H9 (cell line): ENCODE results near the gene TPSB2. TPM values are rescaled to one million over a fixed set of nuclear protein-coding genes. Genes with fewer than 3 reads are reported as not detected.

Experiments used
- DNase-seq: peaks from one replicate; pipeline ENCODE4 v3.0.0-alpha.2; 2017
- H2AFZ ChIP-seq: one replicate; pipeline ENCODE4 v1.6.1; 2013; ENCODE audit warnings: mild to moderate bottlenecking, low read length, control low read depth, moderate library complexity
- H2AK5ac ChIP-seq: 2 replicates; pipeline ENCODE4 v1.6.1; 2013; ENCODE audit warnings: low read length, control low read depth, mixed read lengths; ENCODE audit not compliant: insufficient read length
- H2BK120ac ChIP-seq: one replicate; pipeline ENCODE4 v1.6.1; 2013; ENCODE audit warnings: low read depth, mild to moderate bottlenecking, low read length, control low read depth, inconsistent platforms; ENCODE audit not compliant: poor library complexity, severe bottlenecking
- H2BK12ac ChIP-seq: 2 replicates; pipeline ENCODE4 v1.6.1; 2013; ENCODE audit warnings: low read length, control low read depth, mixed read lengths, low read depth; ENCODE audit not compliant: insufficient read length
- H2BK15ac ChIP-seq: 2 replicates; pipeline ENCODE4 v1.6.1; 2013; ENCODE audit warnings: low read depth, low read length, control low read depth
- H2BK20ac ChIP-seq: one replicate; pipeline ENCODE4 v1.6.1; 2013; ENCODE audit warnings: low read depth, mild to moderate bottlenecking, low read length, control low read depth, inconsistent platforms; ENCODE audit not compliant: poor library complexity, severe bottlenecking
- H2BK5ac ChIP-seq: 2 replicates; pipeline ENCODE4 v1.6.1; 2013; ENCODE audit warnings: low read length, control low read depth, mixed read lengths; ENCODE audit not compliant: insufficient read length
- H3K14ac ChIP-seq: 2 replicates; pipeline ENCODE4 v1.6.1; 2013; ENCODE audit warnings: low read length, control low read depth; ENCODE audit not compliant: insufficient read depth
- H3K18ac ChIP-seq: 2 replicates; pipeline ENCODE4 v1.6.1; 2013; ENCODE audit warnings: low read depth, mild to moderate bottlenecking, mixed read lengths, low read length, control low read depth; ENCODE audit not compliant: insufficient read length
- H3K23ac ChIP-seq: 2 replicates; pipeline ENCODE4 v1.6.1; 2013; ENCODE audit warnings: low read length, control low read depth, mixed read lengths, low read depth; ENCODE audit not compliant: insufficient read length
- H3K23me2 ChIP-seq: 2 replicates; pipeline ENCODE4 v1.6.1; 2013; ENCODE audit warnings: low read depth, mild to moderate bottlenecking, mixed read lengths, low read length, control low read depth; ENCODE audit not compliant: insufficient read length, poor library complexity, severe bottlenecking
- H3K27ac ChIP-seq: 2 replicates; pipeline ENCODE4 v1.5.1; 2013; ENCODE audit warnings: low read length, control low read depth, mixed read lengths, low read depth; ENCODE audit not compliant: insufficient read length
- H3K27me3 ChIP-seq: 2 replicates; pipeline ENCODE4 v1.6.1; 2013; ENCODE audit warnings: low read length, control low read depth, inconsistent platforms; ENCODE audit not compliant: insufficient read depth
- H3K4ac ChIP-seq: 2 replicates; pipeline ENCODE4 v1.6.1; 2013; ENCODE audit warnings: low read depth, mild to moderate bottlenecking, control low read depth, inconsistent platforms, low read length, moderate library complexity
- H3K4me1 ChIP-seq: 2 replicates; pipeline ENCODE4 v1.6.1; 2013; ENCODE audit warnings: low read length, control low read depth, inconsistent platforms; ENCODE audit not compliant: insufficient read depth
- H3K4me2 ChIP-seq: 2 replicates; pipeline ENCODE4 v1.6.1; 2013; ENCODE audit warnings: low read length, control low read depth, mixed read lengths; ENCODE audit not compliant: insufficient read length, insufficient read depth
- H3K56ac ChIP-seq: 2 replicates; pipeline ENCODE4 v1.6.1; 2013; ENCODE audit warnings: low read depth, mild to moderate bottlenecking, mixed read lengths, low read length, control low read depth; ENCODE audit not compliant: insufficient read length
- H3K79me1 ChIP-seq: 2 replicates; pipeline ENCODE4 v1.6.1; 2013; ENCODE audit warnings: low read depth, mild to moderate bottlenecking, moderate library complexity, low read length, control low read depth, inconsistent platforms; ENCODE audit not compliant: insufficient read depth, poor library complexity, severe bottlenecking
- H3K79me2 ChIP-seq: 2 replicates; pipeline ENCODE4 v1.6.1; 2013; ENCODE audit warnings: low read length, control low read depth, inconsistent platforms; ENCODE audit not compliant: insufficient read depth
- H3K9ac ChIP-seq: 2 replicates; pipeline ENCODE4 v1.6.1; 2013; ENCODE audit warnings: low read length, control low read depth, mixed read lengths; ENCODE audit not compliant: insufficient read length; ENCODE audit errors: extremely low read depth
- H3K9me3 ChIP-seq: one replicate; pipeline ENCODE4 v1.6.1; 2013; ENCODE audit warnings: low read depth, low read length, inconsistent platforms; ENCODE audit not compliant: control insufficient read depth
- H3T11ph ChIP-seq: one replicate; pipeline ENCODE4 v1.6.1; 2013; ENCODE audit warnings: mild to moderate bottlenecking, low read length, control low read depth, inconsistent platforms
- H4K20me1 ChIP-seq: one replicate; pipeline ENCODE4 v1.6.1; 2013; ENCODE audit not compliant: control insufficient read depth, insufficient read length, insufficient read depth
- H4K5ac ChIP-seq: 2 replicates; pipeline ENCODE4 v1.6.1; 2013; ENCODE audit warnings: low read depth, mild to moderate bottlenecking, mixed read lengths, low read length, control low read depth; ENCODE audit not compliant: insufficient read length
- H4K8ac ChIP-seq: replicated peaks from 2 replicates; pipeline ENCODE4 v1.6.1; 2013; ENCODE audit warnings: low read length, control low read depth, mixed read lengths, low read depth; ENCODE audit not compliant: insufficient read length
- H4K91ac ChIP-seq: 2 replicates; pipeline ENCODE4 v1.6.1; 2013; ENCODE audit warnings: low read depth, mild to moderate bottlenecking, moderate library complexity, mixed read lengths, low read length, control low read depth; ENCODE audit not compliant: insufficient read length
- H3K27ac Mint-ChIP-seq, 3 experiments: 2 replicates in 2 of 3; 3 replicates in 1 of 3; pipeline ENCODE4 v1.8.0; 2020 to 2021; ENCODE audit warnings: mixed read lengths in 3 of 3, mild to moderate bottlenecking in 1 of 3, moderate library complexity in 1 of 3
- H3K27me3 Mint-ChIP-seq: 2 replicates; pipeline ENCODE4 v1.8.0; 2021; ENCODE audit warnings: low read depth, mild to moderate bottlenecking, moderate library complexity, mixed read lengths
- H3K36me3 Mint-ChIP-seq, 3 experiments: 2 replicates in 2 of 3; 3 replicates in 1 of 3; pipeline ENCODE4 v1.8.0; 2020 to 2021; ENCODE audit warnings: low read depth in 3 of 3, mixed read lengths in 3 of 3; ENCODE audit not compliant: insufficient read depth in 1 of 3
- H3K4me1 Mint-ChIP-seq, 2 experiments: 2 replicates each; pipeline ENCODE4 v1.8.0; 2020; ENCODE audit warnings: mixed read lengths in 2 of 2
- H3K4me3 Mint-ChIP-seq, 2 experiments: 2 replicates in 1 of 2; 3 replicates in 1 of 2; pipeline ENCODE4 v1.8.0; 2020 to 2021; ENCODE audit warnings: mild to moderate bottlenecking in 2 of 2, mixed read lengths in 2 of 2, moderate library complexity in 1 of 2
- H3K9me3 Mint-ChIP-seq, 2 experiments: 2 replicates in 1 of 2; 3 replicates in 1 of 2; pipeline ENCODE4 v1.8.0; 2020; ENCODE audit warnings: mild to moderate bottlenecking in 2 of 2, mixed read lengths in 2 of 2, moderate library complexity in 1 of 2
- CTCF ChIP-seq: fragments of 200-600 bp; sonication (generic); conservative IDR thresholded peaks from 3 replicates; pipeline ENCODE4 v1.8.0; 2021; ENCODE audit warnings: antibody characterized with exemption, mild to moderate bottlenecking
- WGBS: extraction: QIAGEN DNeasy Blood & Tissue Kit; methylation state at CpG from one replicate; pipeline ENCODE4 v1.1.7; 2013; ENCODE audit warnings: missing lambda C conversion rate, low lambda C conversion rate, mixed read lengths; ENCODE audit not compliant: insufficient read length; ENCODE audit errors: extremely low coverage; 5-methylcytosine and 5-hydroxymethylcytosine counted together
- total RNA-seq: library from RNA; stranded (reverse); gene quantifications from 2 replicates; pipeline ENCODE4 v1.2.1, GENCODE V29; 2021

The TPSB2 gene
- total RNA-seq, 1 experiment from 2014 or later = not detected

- Mint-ChIP-seq H3K4me1 (peaks cover 0 to 2% of the 10 kb centered on the region in 2 experiments; a peak in 1 of 4 replicates), H3K27me3 (peaks cover 8% of the 10 kb centered on the region), H3K27ac (no peak overlapping the region), H3K9me3 (peaks cover 0 to 3% of the 10 kb centered on the region in 2 experiments; a peak in 1 of 5 replicates), H3K4me3 (no peak overlapping the region), H3K36me3 (peaks cover 7 to 14% (median 11%) of the 10 kb centered on the region in 3 experiments; a peak in 6 of 7 replicates)
- H3K23me2 ChIP-seq = no peaks in the 10 kb centered on the region
- no peak overlapping the region for H2BK20ac ChIP-seq
- H3K23ac ChIP-seq = no peak overlapping the region
- H3K56ac ChIP-seq = no peak overlapping the region
- no peak overlapping the region for H2AFZ ChIP-seq
- no peak for DNase-seq
- H4K8ac ChIP-seq = no peak overlapping the region
- WGBS = no CpG with 5 or more reads among the region's 25 CpGs
- no peak overlapping the region for H3K27ac ChIP-seq
- H4K5ac ChIP-seq = no peak overlapping the region
- no peaks in the 10 kb centered on the region for H3K79me1 ChIP-seq
- H3K9ac ChIP-seq = no peak overlapping the region
- no peak overlapping the region for H2BK5ac ChIP-seq
- no peak overlapping the region for H3K14ac ChIP-seq
- no peak overlapping the region for H2BK120ac ChIP-seq
- H3K4me1 ChIP-seq = no peaks in the 10 kb centered on the region
- no peaks in the 10 kb centered on the region for H4K20me1 ChIP-seq
- H4K91ac ChIP-seq = no peak overlapping the region
- H3K18ac ChIP-seq = no peak overlapping the region
- H3K79me2 ChIP-seq = no peaks in the 10 kb centered on the region
- H3T11ph ChIP-seq = no peak overlapping the region
- no peak overlapping the region for H2AK5ac ChIP-seq
- no peaks in the 10 kb centered on the region for H3K9me3 ChIP-seq
- H3K27me3 ChIP-seq = no peaks in the 10 kb centered on the region
- no peak overlapping the region for H2BK15ac ChIP-seq
- no peak overlapping the region for H3K4me2 ChIP-seq
- TF ChIP-seq CTCF = no peak
- H3K4ac ChIP-seq = no peak overlapping the region
- no peak overlapping the region for H2BK12ac ChIP-seq
Observed at GRCh38 chr16:1222553-1223354, 7.2 kb downstream of the TPSB2 start.
